ENCODE results near the gene GNG7. TPM values are rescaled to one million over a fixed set of nuclear protein-coding genes. Genes with fewer than 3 reads are reported as not detected.
"Not testable (repeated sequence)": the region's sequence is repeated elsewhere in the genome, so short reads cannot be mapped to it uniquely, and the experiment has no call there.

GNG7 gene
- total RNA-seq, 1 donor = not detected

DNA sequence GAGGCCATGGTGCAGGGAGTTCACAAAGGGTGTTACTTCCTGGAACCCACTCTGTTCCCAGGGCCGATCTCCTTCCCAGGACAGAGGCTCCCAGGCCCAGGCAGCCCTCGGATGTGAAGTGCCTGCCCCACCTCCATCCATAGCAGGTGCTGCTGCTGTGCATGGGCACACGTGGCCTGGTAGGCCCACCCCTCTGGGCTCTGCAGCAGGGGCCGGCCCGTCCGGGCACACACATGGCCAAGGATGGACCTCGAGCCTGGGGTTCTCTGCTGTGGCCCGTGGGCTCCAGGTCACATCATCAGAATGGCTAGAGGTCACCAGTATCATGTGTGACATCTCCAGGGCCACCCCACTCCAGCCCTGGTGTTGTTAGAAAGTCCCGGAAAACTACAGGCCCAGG, 154.8 kb downstream of the GNG7 start:
- TF ChIP-seq, protein P1, sequence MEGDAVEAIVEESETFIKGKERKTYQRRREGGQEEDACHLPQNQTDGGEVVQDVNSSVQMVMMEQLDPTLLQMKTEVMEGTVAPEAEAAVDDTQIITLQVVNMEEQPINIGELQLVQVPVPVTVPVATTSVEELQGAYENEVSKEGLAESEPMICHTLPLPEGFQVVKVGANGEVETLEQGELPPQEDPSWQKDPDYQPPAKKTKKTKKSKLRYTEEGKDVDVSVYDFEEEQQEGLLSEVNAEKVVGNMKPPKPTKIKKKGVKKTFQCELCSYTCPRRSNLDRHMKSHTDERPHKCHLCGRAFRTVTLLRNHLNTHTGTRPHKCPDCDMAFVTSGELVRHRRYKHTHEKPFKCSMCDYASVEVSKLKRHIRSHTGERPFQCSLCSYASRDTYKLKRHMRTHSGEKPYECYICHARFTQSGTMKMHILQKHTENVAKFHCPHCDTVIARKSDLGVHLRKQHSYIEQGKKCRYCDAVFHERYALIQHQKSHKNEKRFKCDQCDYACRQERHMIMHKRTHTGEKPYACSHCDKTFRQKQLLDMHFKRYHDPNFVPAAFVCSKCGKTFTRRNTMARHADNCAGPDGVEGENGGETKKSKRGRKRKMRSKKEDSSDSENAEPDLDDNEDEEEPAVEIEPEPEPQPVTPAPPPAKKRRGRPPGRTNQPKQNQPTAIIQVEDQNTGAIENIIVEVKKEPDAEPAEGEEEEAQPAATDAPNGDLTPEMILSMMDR (IDR thresholded peaks at IDR 0.05; ENCODE audit: insufficient read depth, low read depth, low read length) = no peak
- no peak for DNase-seq (ENCODE audit: low read depth)
- H3K4me3 ChIP-seq (ENCODE audit: low read depth, low read length) = no peak overlapping the region

DNA sequence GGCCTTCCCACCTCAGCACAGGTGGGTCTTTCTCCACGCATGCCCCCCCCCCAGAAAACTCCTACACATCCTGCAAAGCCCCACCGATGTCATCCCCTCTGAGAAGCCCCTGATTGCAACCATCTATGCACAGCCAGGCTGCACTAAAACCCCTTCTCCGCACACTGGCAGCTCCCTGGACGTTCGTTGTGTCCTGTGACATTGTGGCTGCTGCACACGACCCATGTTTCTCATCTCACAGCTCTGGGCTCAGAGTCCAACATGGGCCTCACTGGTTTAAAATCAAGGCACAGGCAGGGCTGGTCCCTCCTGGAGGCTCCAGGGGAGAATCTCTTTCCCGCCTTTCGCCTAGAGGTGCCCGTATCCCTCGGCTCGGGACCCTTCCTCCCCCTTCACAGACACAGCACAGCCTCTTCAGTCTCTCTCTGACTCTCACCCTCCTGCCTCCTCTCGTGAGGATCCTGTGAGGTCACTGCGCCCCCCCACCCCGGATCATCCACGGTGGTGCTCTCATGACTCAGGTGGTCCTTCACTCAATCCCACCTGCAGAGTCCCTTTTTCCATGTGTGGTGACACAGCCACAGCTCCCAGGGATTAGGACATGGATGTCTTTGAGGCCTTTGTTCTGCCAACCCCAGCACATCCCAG, 155.3 kb downstream of the GNG7 start:
- no peak for DNase-seq (ENCODE audit: low read depth)

DNA sequence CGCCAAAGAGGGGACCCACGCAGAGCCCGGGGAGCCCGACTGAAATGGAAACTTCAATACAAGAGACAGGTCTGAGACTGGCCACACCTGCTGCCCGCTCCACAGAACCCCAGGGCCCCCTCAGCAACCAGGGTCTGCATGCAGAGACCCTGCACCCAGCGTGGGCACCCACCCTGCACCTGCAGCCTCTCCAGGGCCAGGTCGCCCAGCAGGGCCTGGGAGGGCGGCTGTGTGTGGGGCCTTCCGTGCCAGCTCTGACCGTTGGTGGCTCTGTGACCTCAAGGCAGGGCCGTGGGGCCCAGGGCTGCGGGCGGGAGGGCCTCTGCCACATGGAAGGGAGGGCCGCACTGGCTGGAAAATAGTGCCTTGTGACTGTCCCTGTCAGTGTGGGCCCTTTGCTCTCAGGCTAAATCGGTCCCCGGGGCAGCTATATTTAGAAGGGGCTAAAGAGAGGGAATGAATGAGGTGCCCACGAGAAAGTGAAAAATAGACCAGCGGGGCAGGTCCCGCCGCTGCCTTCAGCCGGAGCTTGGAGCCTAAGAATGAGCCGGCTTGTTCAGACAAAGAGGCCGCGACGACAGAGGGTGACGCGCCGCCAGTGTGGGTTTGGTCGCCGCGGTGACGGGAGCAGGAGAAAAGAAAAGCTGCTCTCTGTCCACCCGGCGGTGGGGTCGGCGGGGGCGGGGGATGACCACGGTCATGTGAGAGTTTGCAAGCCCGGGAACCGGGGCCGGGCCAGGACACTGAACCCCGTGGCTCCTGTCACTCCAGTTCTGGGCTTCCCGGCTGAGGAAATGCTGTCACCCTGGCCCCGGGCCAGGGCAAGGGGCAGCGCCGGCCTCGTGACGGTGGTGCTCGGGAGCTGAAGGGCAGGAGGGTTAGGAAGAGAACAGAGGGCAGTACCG, 156.1 kb downstream of the GNG7 start:
- TF ChIP-seq, protein P1 (IDR thresholded peaks at IDR 0.05; ENCODE audit: insufficient read depth, low read depth, low read length) = no peak
- no peak overlapping the region for H3K4me3 ChIP-seq (ENCODE audit: low read depth, low read length)
- peak; percentile 32 for DNase-seq (ENCODE audit: low read depth)

More for the DNA sequence above, 155.3 kb downstream of the GNG7 start:
- H3K4me3 ChIP-seq (ENCODE audit: low read depth, low read length) = no peak overlapping the region
- TF ChIP-seq, protein P1 (IDR thresholded peaks at IDR 0.05; ENCODE audit: insufficient read depth, low read depth, low read length) = no peak

DNA sequence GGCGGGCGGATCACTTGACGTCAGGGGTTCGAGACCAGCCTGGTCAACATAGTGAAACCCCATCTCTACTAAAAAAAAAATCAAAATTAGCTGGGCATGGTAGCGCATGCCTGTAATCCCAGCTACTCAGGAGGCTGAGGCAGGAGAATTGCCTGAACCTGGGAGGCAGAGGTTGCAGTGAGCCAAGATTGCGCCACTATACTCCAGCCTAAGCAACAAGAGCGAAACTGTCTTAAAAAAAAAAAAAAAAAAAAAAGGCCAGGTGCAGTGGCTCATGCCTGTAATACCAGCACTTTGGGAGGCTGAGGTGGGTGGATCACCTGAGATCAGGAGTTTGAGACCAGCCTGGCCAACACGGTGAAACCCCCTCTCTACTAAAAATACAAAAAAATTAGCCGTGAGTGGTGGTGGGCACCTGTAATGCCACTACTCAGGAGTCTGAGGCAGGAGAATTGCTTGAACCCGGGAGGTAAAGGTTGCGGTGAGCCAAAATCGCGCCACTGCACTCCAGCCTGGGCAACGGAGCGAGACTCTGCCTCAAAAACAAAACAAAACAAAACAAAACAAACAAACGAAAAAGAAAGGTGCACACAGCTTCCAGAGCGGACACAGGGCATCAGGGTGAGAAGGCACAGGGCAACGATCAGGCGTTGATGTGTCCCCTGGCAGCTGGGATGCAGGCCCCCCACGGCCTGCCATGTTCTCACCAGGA, 156.9 kb downstream of the GNG7 start:
- H3K4me3 ChIP-seq (ENCODE audit: low read depth, low read length); DNase-seq (ENCODE audit: low read depth): not testable (repeated sequence)

- H3K4me3 ChIP-seq (ENCODE audit: low read depth, low read length) = no peak overlapping the region
- TF ChIP-seq, protein P1 (IDR thresholded peaks at IDR 0.05; ENCODE audit: insufficient read depth, low read depth, low read length) = no peak
- DNase-seq (ENCODE audit: low read depth) = no peak
These were observed 157.7 kb downstream of the GNG7 start for GRCh38 chr19:2544576-2545415.

GRCh38 chr19:2543463-2544442, 158.7 kb downstream of the GNG7 start:
- TF ChIP-seq, protein P1 (IDR thresholded peaks at IDR 0.05; ENCODE audit: insufficient read depth, low read depth, low read length) = peak; percentile 38

GRCh38 chr19:2543072-2543462, 159.4 kb downstream of the GNG7 start:
- peak overlapping the region; percentile 25 for H3K4me3 ChIP-seq (ENCODE audit: low read depth, low read length)
- DNase-seq (ENCODE audit: low read depth) = not testable (repeated sequence)

More at GRCh38 chr19:2543463-2544442, 158.7 kb downstream of the GNG7 start:
- DNase-seq (ENCODE audit: low read depth) = peak; percentile 99
- peak overlapping the region; percentile 25 for H3K4me3 ChIP-seq (ENCODE audit: low read depth, low read length)
